KOPT-K1 (cell line): Measurements from ENCODE around the gene ZFAND3.
"Not testable (repeated sequence)": the region's sequence is repeated elsewhere in the genome, so short reads cannot be mapped to it uniquely, and the experiment has no call there.

Source experiments
- H3K27ac ChIP-seq: fragments of 200-600 bp; sonication (generic); 2 replicates; pipeline ENCODE4 v1.5.1; 2016; ENCODE audit warnings: antibody characterized with exemption, mild to moderate bottlenecking, low read depth, low read length; ENCODE audit not compliant: poor library complexity, severe bottlenecking
- H3K36me3 ChIP-seq: fragments of 200-600 bp; sonication (generic); 2 replicates; pipeline ENCODE4 v1.5.1; 2017; ENCODE audit warnings: antibody characterized with exemption, mild to moderate bottlenecking, low read length, moderate library complexity; ENCODE audit not compliant: insufficient read depth
- H3K9me3 ChIP-seq: fragments of 200-600 bp; sonication (generic); 2 replicates; pipeline ENCODE4 v1.5.1; 2017; ENCODE audit warnings: antibody characterized with exemption, low read length, mild to moderate bottlenecking; ENCODE audit not compliant: insufficient read depth, poor library complexity, severe bottlenecking

ZFAND3 gene

GRCh38 chr6:38034274-38034914 lies 214.9 kb downstream of the ZFAND3 start:
- no peaks in the 10 kb centered on the region for H3K9me3 ChIP-seq
- no peak overlapping the region for H3K27ac ChIP-seq
- H3K36me3 ChIP-seq = no peaks in the 10 kb centered on the region

GRCh38 chr6:38035478-38035877 lies 216.0 kb downstream of the ZFAND3 start:
- Histone ChIP-seq H3K27ac (no peak overlapping the region), H3K36me3 (no peaks in the 10 kb centered on the region), H3K9me3 (no peaks in the 10 kb centered on the region)

GRCh38 chr6:38039502-38039901 lies 220.0 kb downstream of the ZFAND3 start:
- Histone ChIP-seq H3K27ac (no peak overlapping the region), H3K36me3 (no peaks in the 10 kb centered on the region), H3K9me3 (no peaks in the 10 kb centered on the region)

GRCh38 chr6:38040254-38040653 lies 220.7 kb downstream of the ZFAND3 start:
- Histone ChIP-seq H3K27ac (no peak overlapping the region), H3K9me3 (no peaks in the 10 kb centered on the region), H3K36me3 (no peaks in the 10 kb centered on the region)

GRCh38 chr6:38043259-38043753 lies 223.8 kb downstream of the ZFAND3 start:
- Histone ChIP-seq H3K27ac (no peak overlapping the region), H3K36me3 (no peaks in the 10 kb centered on the region), H3K9me3 (no peaks in the 10 kb centered on the region)

GRCh38 chr6:38045701-38046305 lies 226.3 kb downstream of the ZFAND3 start:
- Histone ChIP-seq H3K36me3 (no peaks in the 10 kb centered on the region), H3K27ac (no peak overlapping the region), H3K9me3 (no peaks in the 10 kb centered on the region)

- Histone ChIP-seq H3K27ac (no peak overlapping the region), H3K9me3 (no peaks in the 10 kb centered on the region), H3K36me3 (no peaks in the 10 kb centered on the region)
Measured at GRCh38 chr6:38047562-38047961, 228.0 kb downstream of the ZFAND3 start.

- not testable (repeated sequence) for H3K9me3 ChIP-seq, H3K36me3 ChIP-seq, H3K27ac ChIP-seq
Measured at GRCh38 chr6:38049861-38050397, 230.4 kb downstream of the ZFAND3 start.

- Histone ChIP-seq H3K9me3 (no peaks in the 10 kb centered on the region), H3K36me3 (no peaks in the 10 kb centered on the region), H3K27ac (no peak overlapping the region)
Measured at GRCh38 chr6:38051819-38052434, 232.4 kb downstream of the ZFAND3 start.

- no peaks in the 10 kb centered on the region for H3K36me3 ChIP-seq
- no peaks in the 10 kb centered on the region for H3K9me3 ChIP-seq
- no peak overlapping the region for H3K27ac ChIP-seq
Measured at GRCh38 chr6:38054527-38055202, 235.1 kb downstream of the ZFAND3 start.

- no peaks in the 10 kb centered on the region for H3K36me3 ChIP-seq
- H3K27ac ChIP-seq = no peak overlapping the region
- no peaks in the 10 kb centered on the region for H3K9me3 ChIP-seq
Measured at GRCh38 chr6:38055203-38055589, 235.7 kb downstream of the ZFAND3 start.

GRCh38 chr6:38056361-38056760 lies 236.8 kb downstream of the ZFAND3 start:
- Histone ChIP-seq H3K36me3 (peaks cover 4% of the 10 kb centered on the region), H3K9me3 (no peaks in the 10 kb centered on the region)

GRCh38 chr6:38057994-38058393 lies 238.5 kb downstream of the ZFAND3 start:
- Histone ChIP-seq H3K27ac (no peak overlapping the region), H3K9me3 (no peaks in the 10 kb centered on the region), H3K36me3 (peaks cover 20% of the 10 kb centered on the region)

More at GRCh38 chr6:38056361-38056760, 236.8 kb downstream of the ZFAND3 start:
- H3K27ac ChIP-seq = no peak overlapping the region

- H3K27ac ChIP-seq = no peak overlapping the region
- no peaks in the 10 kb centered on the region for H3K9me3 ChIP-seq
- peaks cover 37% of the 10 kb centered on the region for H3K36me3 ChIP-seq
Measured at GRCh38 chr6:38062066-38062465, 242.5 kb downstream of the ZFAND3 start.

- Histone ChIP-seq H3K9me3 (no peaks in the 10 kb centered on the region), H3K27ac (no peak overlapping the region), H3K36me3 (peaks cover 37% of the 10 kb centered on the region)
Measured at GRCh38 chr6:38063973-38064372, 244.4 kb downstream of the ZFAND3 start.
